ENCODE measurements around the gene SARS2.
"Not testable (repeated sequence)": the region's sequence is repeated elsewhere in the genome, so short reads cannot be mapped to it uniquely, and the experiment has no call there.

Gene SARS2

GRCh38 chr19:38891771-38892170, 38.8 kb downstream of the SARS2 start:
- TF ChIP-seq CTCF (IDR thresholded peaks at IDR 0.05; ENCODE audit: insufficient read depth, low read depth, low read length, missing control alignments), result no peak

GRCh38 chr19:38890686-38891085, 39.9 kb downstream of the SARS2 start:
- no peak for TF ChIP-seq CTCF (IDR thresholded peaks at IDR 0.05; ENCODE audit: insufficient read depth, low read depth, low read length, missing control alignments)
- no peak overlapping the region for H3K4me3 ChIP-seq (ENCODE audit: low read length)
- DNase-seq (ENCODE audit: low read depth), result no peak

More at GRCh38 chr19:38891771-38892170, 38.8 kb downstream of the SARS2 start:
- no peak overlapping the region for H3K4me3 ChIP-seq (ENCODE audit: low read length)
- DNase-seq (ENCODE audit: low read depth), result no peak

GRCh38 chr19:38889803-38890202, 40.8 kb downstream of the SARS2 start:
- TF ChIP-seq CTCF (IDR thresholded peaks at IDR 0.05; ENCODE audit: insufficient read depth, low read depth, low read length, missing control alignments), result no peak
- H3K4me3 ChIP-seq (ENCODE audit: low read length), result no peak overlapping the region

GRCh38 chr19:38888876-38889275, 41.7 kb downstream of the SARS2 start:
- no peak overlapping the region for H3K4me3 ChIP-seq (ENCODE audit: low read length)
- TF ChIP-seq CTCF (IDR thresholded peaks at IDR 0.05; ENCODE audit: insufficient read depth, low read depth, low read length, missing control alignments), result no peak
- DNase-seq (ENCODE audit: low read depth), result no peak

More at GRCh38 chr19:38889803-38890202, 40.8 kb downstream of the SARS2 start:
- DNase-seq (ENCODE audit: low read depth), result no peak

- not testable (repeated sequence) for H3K4me3 ChIP-seq (ENCODE audit: low read length); DNase-seq (ENCODE audit: low read depth)
These were observed 45.9 kb downstream of the SARS2 start for GRCh38 chr19:38884691-38885090.

GRCh38 chr19:38883286-38883685, 47.3 kb downstream of the SARS2 start:
- TF ChIP-seq CTCF (IDR thresholded peaks at IDR 0.05; ENCODE audit: insufficient read depth, low read depth, low read length, missing control alignments), result no peak
- H3K4me3 ChIP-seq (ENCODE audit: low read length), result no peak overlapping the region

GRCh38 chr19:38880882-38881609, 49.5 kb downstream of the SARS2 start:
- no peak for DNase-seq (ENCODE audit: low read depth)
- no peak for TF ChIP-seq CTCF (IDR thresholded peaks at IDR 0.05; ENCODE audit: insufficient read depth, low read depth, low read length, missing control alignments)
- H3K4me3 ChIP-seq (ENCODE audit: low read length), result no peak overlapping the region

More at GRCh38 chr19:38883286-38883685, 47.3 kb downstream of the SARS2 start:
- no peak for DNase-seq (ENCODE audit: low read depth)
